ENCODE results near the gene ZNF385B. TPM values are rescaled to one million over a fixed set of nuclear protein-coding genes. Genes with fewer than 3 reads are reported as not detected.

Gene ZNF385B
- polyA plus RNA-seq, 1 donor (not counting 4 experiments of a cell fraction or from before 2014, with no cell fraction given): 0.17 TPM

DNA sequence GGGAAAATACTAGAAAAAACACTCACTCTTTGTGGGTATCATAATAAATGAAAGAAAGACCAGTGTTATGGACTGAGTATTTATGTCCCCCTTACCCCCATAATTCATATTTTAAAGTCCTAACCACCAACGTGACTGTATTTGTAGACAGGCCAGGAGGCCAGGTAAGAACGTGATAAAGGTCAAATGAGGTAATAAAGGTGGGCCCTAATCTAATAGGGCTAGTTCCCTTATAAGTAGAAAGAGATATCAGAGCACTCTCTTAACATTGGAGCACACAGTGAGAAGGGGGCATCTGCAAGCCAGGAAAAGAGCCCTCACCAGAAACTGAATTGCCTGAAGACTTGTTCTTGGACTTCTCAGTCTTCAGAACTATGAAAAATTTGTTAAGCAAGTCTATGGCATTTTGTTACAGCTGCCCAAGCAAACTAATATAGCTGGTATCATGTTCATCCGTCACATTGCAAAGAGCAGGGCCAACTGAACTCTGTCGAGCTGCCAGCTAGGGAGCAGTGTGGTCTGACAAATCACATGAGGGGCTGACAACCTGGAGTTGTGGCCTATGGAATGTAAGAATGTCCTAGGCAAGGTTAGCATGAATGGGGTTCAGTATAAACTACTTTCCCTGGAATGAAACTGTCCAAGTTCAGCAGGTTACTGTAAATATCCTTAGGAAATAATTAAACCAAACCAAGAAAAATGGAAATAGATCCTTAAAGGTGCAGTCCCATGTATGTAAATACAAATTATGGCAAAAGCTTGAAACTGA is 280.9 kb downstream of the ZNF385B start:
- no peaks in the 10 kb centered on the region for H4K20me1 ChIP-seq (ENCODE audit: control insufficient read depth, extremely low read depth, insufficient read depth, low read length)
- H3K4me1 ChIP-seq (ENCODE audit: control insufficient read depth, extremely low read depth, insufficient read depth, low read length): no peaks in the 10 kb centered on the region
- no peaks in the 10 kb centered on the region for H3K9me3 ChIP-seq (ENCODE audit: control insufficient read depth, low read depth, low read length)
- no peak overlapping the region for H3K27ac ChIP-seq (ENCODE audit: control insufficient read depth, insufficient read depth, low read length)
- H3K9me1 ChIP-seq (ENCODE audit: control insufficient read depth, extremely low read depth, insufficient read depth, low read length): no peaks in the 10 kb centered on the region
- H3K36me3 ChIP-seq (ENCODE audit: control insufficient read depth in 2 of 2, extremely low read depth in 1 of 2, insufficient read depth in 2 of 2, low read length in 2 of 2): no peaks in the 10 kb centered on the region
- no peak overlapping the region for H2AFZ ChIP-seq (ENCODE audit: control insufficient read depth, low read length)
- dilution Hi-C loops (cut with MboI; ENCODE audit: extremely low pct_ligation_motif_present, low sequenced_read_pairs): no loop called here
- TF ChIP-seq EZH2 (IDR thresholded peaks at IDR 0.05; ENCODE audit: low read length): no peak
- TF ChIP-seq, protein P1, sequence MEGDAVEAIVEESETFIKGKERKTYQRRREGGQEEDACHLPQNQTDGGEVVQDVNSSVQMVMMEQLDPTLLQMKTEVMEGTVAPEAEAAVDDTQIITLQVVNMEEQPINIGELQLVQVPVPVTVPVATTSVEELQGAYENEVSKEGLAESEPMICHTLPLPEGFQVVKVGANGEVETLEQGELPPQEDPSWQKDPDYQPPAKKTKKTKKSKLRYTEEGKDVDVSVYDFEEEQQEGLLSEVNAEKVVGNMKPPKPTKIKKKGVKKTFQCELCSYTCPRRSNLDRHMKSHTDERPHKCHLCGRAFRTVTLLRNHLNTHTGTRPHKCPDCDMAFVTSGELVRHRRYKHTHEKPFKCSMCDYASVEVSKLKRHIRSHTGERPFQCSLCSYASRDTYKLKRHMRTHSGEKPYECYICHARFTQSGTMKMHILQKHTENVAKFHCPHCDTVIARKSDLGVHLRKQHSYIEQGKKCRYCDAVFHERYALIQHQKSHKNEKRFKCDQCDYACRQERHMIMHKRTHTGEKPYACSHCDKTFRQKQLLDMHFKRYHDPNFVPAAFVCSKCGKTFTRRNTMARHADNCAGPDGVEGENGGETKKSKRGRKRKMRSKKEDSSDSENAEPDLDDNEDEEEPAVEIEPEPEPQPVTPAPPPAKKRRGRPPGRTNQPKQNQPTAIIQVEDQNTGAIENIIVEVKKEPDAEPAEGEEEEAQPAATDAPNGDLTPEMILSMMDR (optimal IDR thresholded peaks at IDR 0.05 in 1 of 3, IDR thresholded peaks at IDR 0.05 in 1 of 3, conservative IDR thresholded peaks at IDR 0.05 in 1 of 3; ENCODE audit: extremely low read depth in 1 of 3, insufficient read depth in 2 of 3, low read length in 3 of 3): no peak
- no peak overlapping the region for H3K9ac ChIP-seq (ENCODE audit: control insufficient read depth, extremely low read depth, insufficient read depth, low read length)
- no peaks in the 10 kb centered on the region for H3K79me2 ChIP-seq (ENCODE audit: control insufficient read depth, insufficient read depth, low read length)
- no peaks in the 10 kb centered on the region for H3K27me3 ChIP-seq (ENCODE audit: control insufficient read depth, extremely low read depth, insufficient read depth, low read length)
- H3K4me2 ChIP-seq (ENCODE audit: control insufficient read depth, extremely low read depth, insufficient read depth, low read depth, low read length): no peak overlapping the region
- DNase-seq (ENCODE audit: low read depth, low spot score) (no peak), FAIRE-seq (no peak)
- no peak overlapping the region for H3K4me3 ChIP-seq (ENCODE audit: control insufficient read depth in 2 of 3, extremely low read depth in 1 of 3, insufficient read depth in 2 of 3, low read depth in 1 of 3, low read length in 3 of 3)

DNA sequence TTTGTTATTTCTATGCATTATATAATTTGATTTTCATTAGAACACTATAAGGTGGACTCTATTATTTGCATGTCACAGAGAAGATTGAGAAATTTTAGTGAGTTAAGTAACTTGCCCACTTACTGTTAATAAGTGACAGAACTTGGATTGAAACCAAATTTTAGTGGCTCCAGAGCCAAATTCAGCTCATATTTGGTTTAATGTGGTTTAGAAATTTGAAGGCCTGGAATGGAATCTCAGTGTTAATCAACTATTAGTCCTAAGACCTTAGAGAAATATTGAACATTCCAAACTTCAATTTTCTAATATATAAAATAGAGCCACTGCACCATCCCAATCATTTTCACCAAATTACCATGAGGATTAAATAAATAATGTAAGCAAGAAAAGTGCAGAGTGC is 281.6 kb downstream of the ZNF385B start:
- H3K4me3 ChIP-seq (ENCODE audit: control insufficient read depth in 2 of 3, extremely low read depth in 1 of 3, insufficient read depth in 2 of 3, low read depth in 1 of 3, low read length in 3 of 3): no peak overlapping the region
- dilution Hi-C loops (cut with MboI; ENCODE audit: extremely low pct_ligation_motif_present, low sequenced_read_pairs): no loop called here
- H3K79me2 ChIP-seq (ENCODE audit: control insufficient read depth, insufficient read depth, low read length): no peaks in the 10 kb centered on the region
- no peak overlapping the region for H3K9ac ChIP-seq (ENCODE audit: control insufficient read depth, extremely low read depth, insufficient read depth, low read length)
- H3K27ac ChIP-seq (ENCODE audit: control insufficient read depth, insufficient read depth, low read length): no peak overlapping the region
- H4K20me1 ChIP-seq (ENCODE audit: control insufficient read depth, extremely low read depth, insufficient read depth, low read length): no peaks in the 10 kb centered on the region
- no peaks in the 10 kb centered on the region for H3K9me1 ChIP-seq (ENCODE audit: control insufficient read depth, extremely low read depth, insufficient read depth, low read length)
- no peak overlapping the region for H2AFZ ChIP-seq (ENCODE audit: control insufficient read depth, low read length)
- H3K9me3 ChIP-seq (ENCODE audit: control insufficient read depth, low read depth, low read length): no peaks in the 10 kb centered on the region
- H3K4me2 ChIP-seq (ENCODE audit: control insufficient read depth, extremely low read depth, insufficient read depth, low read depth, low read length): no peak overlapping the region
- no peaks in the 10 kb centered on the region for H3K27me3 ChIP-seq (ENCODE audit: control insufficient read depth, extremely low read depth, insufficient read depth, low read length)
- no peaks in the 10 kb centered on the region for H3K4me1 ChIP-seq (ENCODE audit: control insufficient read depth, extremely low read depth, insufficient read depth, low read length)
- H3K36me3 ChIP-seq (ENCODE audit: control insufficient read depth in 2 of 2, extremely low read depth in 1 of 2, insufficient read depth in 2 of 2, low read length in 2 of 2): no peaks in the 10 kb centered on the region
- FAIRE-seq (no peak), DNase-seq (ENCODE audit: low read depth, low spot score) (no peak)
- TF ChIP-seq EZH2 (IDR thresholded peaks at IDR 0.05; ENCODE audit: low read length): no peak
- TF ChIP-seq, protein P1 (optimal IDR thresholded peaks at IDR 0.05 in 1 of 3, IDR thresholded peaks at IDR 0.05 in 1 of 3, conservative IDR thresholded peaks at IDR 0.05 in 1 of 3; ENCODE audit: extremely low read depth in 1 of 3, insufficient read depth in 2 of 3, low read length in 3 of 3): no peak
